Stimulated activated CD8-positive, alpha-beta memory T cell treated with anti-CD3 and anti-CD28 coated beads, Interleukin-15, amount 100 ng/mL, for 1 hour (primary cell): ENCODE data around the gene TCF21.
"Not testable (repeated sequence)": the region's sequence is repeated elsewhere in the genome, so short reads cannot be mapped to it uniquely, and the experiment has no call there.

Experiments used
- DNase-seq: peaks from one replicate; pipeline ENCODE4 v3.0.0-alpha.2; 2020; ENCODE audit warnings: low read depth

Gene TCF21

DNA sequence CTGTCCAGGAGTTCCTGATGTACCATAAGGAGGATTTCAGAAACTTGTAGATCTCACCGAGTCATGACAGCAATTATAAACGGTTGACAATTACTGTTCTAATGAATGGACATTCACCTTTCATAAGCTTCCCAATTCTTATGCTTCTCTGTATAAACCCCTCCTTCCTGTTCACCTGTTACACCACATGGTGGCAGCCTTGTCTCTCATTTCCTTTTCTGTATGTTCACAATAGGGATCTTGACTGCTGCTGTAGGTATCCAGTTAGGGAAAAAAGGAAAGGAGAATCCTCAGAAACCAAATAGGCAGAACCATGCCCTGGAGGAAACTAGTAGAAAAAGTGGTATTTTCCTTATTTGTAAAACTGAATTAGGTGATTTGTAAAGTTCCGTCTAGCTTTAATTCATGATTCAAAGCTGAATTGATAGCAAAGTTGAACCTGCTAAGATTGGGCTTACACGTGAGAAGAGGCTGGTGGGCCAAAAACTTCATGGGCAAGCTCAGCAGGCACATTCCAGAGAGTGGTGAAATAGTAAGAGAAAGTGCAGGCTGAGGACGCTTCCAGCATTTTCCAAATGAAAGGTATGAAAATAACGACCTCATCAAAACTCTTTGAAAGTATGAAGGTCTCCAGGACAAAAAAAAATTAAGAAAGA, 35.2 kb downstream of the TCF21 start:
- peak; percentile 38 for DNase-seq

GRCh38 chr6:133931221-133931620, 42.3 kb downstream of the TCF21 start:
- DNase-seq, result not testable (repeated sequence)

DNA sequence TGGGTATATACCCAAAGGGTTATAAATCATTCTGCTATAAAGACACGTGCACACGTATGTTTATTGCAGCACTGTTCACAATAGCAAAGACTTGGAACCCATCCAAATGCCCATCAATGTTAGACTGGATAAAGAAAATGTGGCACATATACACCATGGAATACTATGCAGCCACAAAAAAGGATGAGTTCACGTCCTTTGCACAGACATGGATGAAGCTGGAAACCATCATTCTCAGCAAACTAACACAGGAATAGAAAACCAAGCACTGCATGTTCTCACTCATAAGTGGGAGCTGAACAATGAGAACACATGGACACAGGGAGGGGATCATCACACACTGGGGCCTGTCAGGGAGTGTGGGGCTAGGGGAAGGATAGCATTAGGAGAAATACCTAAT, 47.4 kb downstream of the TCF21 start:
- not testable (repeated sequence) for DNase-seq

DNA sequence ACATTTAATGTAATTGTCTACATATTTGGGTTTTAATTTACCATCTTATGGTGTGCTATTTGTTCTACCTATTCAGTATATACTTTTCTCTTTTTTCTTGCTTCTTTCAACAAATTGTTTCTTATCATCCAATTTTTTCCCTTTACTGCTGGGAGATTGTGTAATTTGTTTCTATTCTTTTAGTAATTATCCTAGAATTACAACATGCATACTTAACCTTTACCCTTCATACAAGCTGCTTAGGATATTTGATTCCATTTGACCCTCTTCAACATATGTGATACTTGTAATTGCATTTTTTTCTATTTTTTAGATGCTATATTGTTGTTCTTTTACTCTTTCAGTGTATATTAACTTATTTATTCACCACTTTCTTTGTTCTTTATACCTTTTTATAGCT, 49.0 kb downstream of the TCF21 start:
- no peak for DNase-seq

- DNase-seq, result no peak
These were observed 49.6 kb downstream of the TCF21 start for GRCh38 chr6:133938533-133938932.

DNA sequence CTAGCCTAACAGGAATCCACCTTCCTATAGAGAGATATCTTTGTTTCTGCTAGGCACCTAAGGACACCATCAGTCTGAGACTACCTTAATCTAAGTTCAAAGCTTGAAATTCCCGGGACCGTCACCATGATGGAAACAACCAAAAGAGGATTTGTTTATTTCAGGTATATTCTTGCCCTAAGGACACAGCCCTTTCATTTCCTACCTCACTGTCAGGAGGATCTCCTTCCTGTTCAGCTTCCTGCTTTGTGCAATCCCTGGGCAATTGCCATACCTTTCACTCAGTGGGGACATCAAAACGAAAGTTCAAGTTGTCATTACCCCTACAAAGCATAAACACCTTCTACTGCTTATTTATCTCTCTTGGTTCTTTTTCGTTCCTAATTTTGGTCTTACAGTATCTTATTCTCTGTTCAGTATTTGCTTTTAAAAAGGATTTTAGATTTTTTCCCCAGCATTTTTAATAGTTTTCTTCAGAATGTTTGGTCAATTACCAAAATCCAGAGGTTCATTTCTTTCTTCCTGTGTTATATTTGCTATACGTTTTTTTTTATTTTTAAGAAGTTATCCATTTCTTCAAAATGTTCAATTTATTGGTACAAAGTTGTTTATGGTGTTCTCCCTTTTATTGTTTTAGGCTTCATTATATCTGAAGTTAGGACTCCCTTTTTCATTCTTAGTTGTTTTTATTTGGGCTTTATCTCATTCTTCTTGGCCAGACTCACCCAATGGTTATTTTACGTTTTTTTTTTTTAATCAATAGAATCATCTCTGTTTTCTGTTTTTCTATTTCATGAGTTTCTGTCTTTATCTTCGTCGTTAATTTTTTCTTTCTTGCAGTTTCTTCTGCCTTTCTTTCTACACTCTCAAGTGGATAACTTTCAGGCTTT, 51.1 kb downstream of the TCF21 start:
- no peak for DNase-seq
